PC-3 (cell line): ENCODE results near the gene UNC93A.
"Not testable (repeated sequence)": the region's sequence is repeated elsewhere in the genome, so short reads cannot be mapped to it uniquely, and the experiment has no call there.

Experiments
- CTCF ChIP-seq: fragments of 300-600 bp; sonication (generic); conservative IDR thresholded peaks from 2 replicates; pipeline ENCODE4 v1.5.1; 2017; ENCODE audit warnings: antibody characterized with exemption, low read depth, mild to moderate bottlenecking, low read length
- EZH2phosphoT487 ChIP-seq: fragments of 300-600 bp; sonication (generic); IDR thresholded peaks from 2 replicates; pipeline ENCODE4 v1.6.1; 2018; ENCODE audit warnings: mild to moderate bottlenecking, antibody characterized with exemption, low read length, borderline replicate concordance

GRCh38 chr6:167280466-167280865, 10.6 kb upstream of the UNC93A start:
- not testable (repeated sequence) for TF ChIP-seq CTCF, EZH2phosphoT487
